ENCODE measurements around the gene FAM171A2. TPM values are rescaled to one million over a fixed set of nuclear protein-coding genes. Genes with fewer than 3 reads are reported as not detected.

FAM171A2 gene
- total RNA-seq, 1 donor from 2014 or later, result 18.1 TPM

- peak; percentile 53 for DNase-seq (ENCODE audit: low spot score)
- peaks cover 19% of the 10 kb centered on the region for H3K27me3 ChIP-seq
- no peak overlapping the region for H3K27ac ChIP-seq
- peaks cover 4% of the 10 kb centered on the region for H3K4me1 ChIP-seq
- H3F3A ChIP-seq (ENCODE audit: low read depth), result peaks cover 25% of the 10 kb centered on the region
- H3K36me3 Mint-ChIP-seq, result peaks cover 4% of the 10 kb centered on the region
- TF ChIP-seq EZH2 (IDR thresholded peaks at IDR 0.05) (no peak), EZH2phosphoT487 (IDR thresholded peaks at IDR 0.05) (no peak)
- TF ChIP-seq, protein P1, sequence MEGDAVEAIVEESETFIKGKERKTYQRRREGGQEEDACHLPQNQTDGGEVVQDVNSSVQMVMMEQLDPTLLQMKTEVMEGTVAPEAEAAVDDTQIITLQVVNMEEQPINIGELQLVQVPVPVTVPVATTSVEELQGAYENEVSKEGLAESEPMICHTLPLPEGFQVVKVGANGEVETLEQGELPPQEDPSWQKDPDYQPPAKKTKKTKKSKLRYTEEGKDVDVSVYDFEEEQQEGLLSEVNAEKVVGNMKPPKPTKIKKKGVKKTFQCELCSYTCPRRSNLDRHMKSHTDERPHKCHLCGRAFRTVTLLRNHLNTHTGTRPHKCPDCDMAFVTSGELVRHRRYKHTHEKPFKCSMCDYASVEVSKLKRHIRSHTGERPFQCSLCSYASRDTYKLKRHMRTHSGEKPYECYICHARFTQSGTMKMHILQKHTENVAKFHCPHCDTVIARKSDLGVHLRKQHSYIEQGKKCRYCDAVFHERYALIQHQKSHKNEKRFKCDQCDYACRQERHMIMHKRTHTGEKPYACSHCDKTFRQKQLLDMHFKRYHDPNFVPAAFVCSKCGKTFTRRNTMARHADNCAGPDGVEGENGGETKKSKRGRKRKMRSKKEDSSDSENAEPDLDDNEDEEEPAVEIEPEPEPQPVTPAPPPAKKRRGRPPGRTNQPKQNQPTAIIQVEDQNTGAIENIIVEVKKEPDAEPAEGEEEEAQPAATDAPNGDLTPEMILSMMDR (IDR thresholded peaks at IDR 0.05), result no peak
- peak overlapping the region; percentile 31 for H3K9ac ChIP-seq
- H3K9me3 ChIP-seq (ENCODE audit: low read depth), result no peaks in the 10 kb centered on the region
- peak overlapping the region; percentile 97 for H3K4me2 ChIP-seq
- H3K27me3 Mint-ChIP-seq (ENCODE audit: insufficient read depth, low read depth), result peaks cover 4% of the 10 kb centered on the region
- H3K36me3 ChIP-seq, result no peaks in the 10 kb centered on the region
- peak overlapping the region; percentile 89 for H3K4me3 Mint-ChIP-seq
- H3K9me3 Mint-ChIP-seq, result no peaks in the 10 kb centered on the region
- peak overlapping the region; percentile 79 for H3K4me3 ChIP-seq
- peaks cover 23% of the 10 kb centered on the region for H3K79me2 ChIP-seq (ENCODE audit: low read depth)
- H2AFZ ChIP-seq (replicated peaks), result no peak overlapping the region
- peaks cover 17% of the 10 kb centered on the region for H4K20me1 ChIP-seq (ENCODE audit: low read depth)
- H3K4me1 Mint-ChIP-seq, result peaks cover 7% of the 10 kb centered on the region
- H3K27ac Mint-ChIP-seq, result no peak overlapping the region
These were observed 39.5 kb downstream of the FAM171A2 start for GRCh38 chr17:44324092-44324570.

DNA sequence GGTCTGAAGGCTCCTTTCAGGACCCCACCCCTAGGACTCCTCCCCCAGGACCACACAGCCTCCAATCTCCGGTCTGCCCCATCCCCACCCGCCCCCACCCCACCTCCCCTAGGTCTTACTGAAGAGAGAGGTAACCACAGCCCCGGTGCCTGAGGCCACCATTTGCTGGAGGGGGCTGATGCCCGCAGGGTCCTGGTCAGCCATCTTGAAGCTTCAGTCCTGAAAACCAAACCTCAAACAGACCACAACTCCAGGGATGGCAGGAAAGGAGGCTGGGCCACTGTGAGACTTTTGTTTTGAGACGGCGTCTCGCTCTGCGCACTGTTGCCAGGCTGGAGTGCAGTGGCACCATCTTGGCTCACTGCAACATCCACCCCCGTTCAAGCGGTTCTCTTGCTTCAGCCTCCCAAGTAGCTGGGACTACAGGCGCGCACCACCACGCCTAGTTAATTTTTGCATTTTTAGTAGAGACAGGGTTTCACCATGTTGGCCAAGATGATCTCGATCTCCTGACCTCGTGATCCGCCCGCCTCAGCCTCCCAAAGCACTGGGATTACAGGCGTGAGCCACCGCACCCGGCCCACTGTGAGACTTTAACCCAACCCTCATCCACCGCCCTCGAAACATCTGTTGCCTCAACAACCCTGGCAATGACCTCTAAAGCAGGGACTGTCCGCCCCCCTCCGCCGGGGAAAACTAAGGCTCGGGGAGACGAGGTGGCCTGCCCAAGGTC lies 40.1 kb downstream of the FAM171A2 start:
- Histone ChIP-seq H3K4me2 (peak overlapping the region; percentile 97), H3F3A (ENCODE audit: low read depth) (peaks cover 21% of the 10 kb centered on the region), H3K4me3 (peak overlapping the region; percentile 79), H4K20me1 (ENCODE audit: low read depth) (peaks cover 19% of the 10 kb centered on the region), H3K9me3 (ENCODE audit: low read depth) (no peaks in the 10 kb centered on the region), H3K79me2 (ENCODE audit: low read depth) (peaks cover 23% of the 10 kb centered on the region), H3K4me1 (peaks cover 4% of the 10 kb centered on the region), H3K9ac (no peak overlapping the region), H3K27me3 (peaks cover 19% of the 10 kb centered on the region), H3K36me3 (no peaks in the 10 kb centered on the region), H3K27ac (no peak overlapping the region), H2AFZ (replicated peaks) (no peak overlapping the region)
- Mint-ChIP-seq H3K4me1 (peaks cover 7% of the 10 kb centered on the region), H3K36me3 (peaks cover 4% of the 10 kb centered on the region), H3K27me3 (ENCODE audit: insufficient read depth, low read depth) (peaks cover 4% of the 10 kb centered on the region), H3K27ac (no peak overlapping the region), H3K4me3 (peak overlapping the region; percentile 89), H3K9me3 (no peaks in the 10 kb centered on the region)
- no peak for TF ChIP-seq EZH2phosphoT487 (IDR thresholded peaks at IDR 0.05)
- DNase-seq (ENCODE audit: low spot score), result no peak

GRCh38 chr17:44322236-44322895 lies 41.3 kb downstream of the FAM171A2 start:
- peaks cover 17% of the 10 kb centered on the region for H3F3A ChIP-seq (ENCODE audit: low read depth)
- H2AFZ ChIP-seq (replicated peaks), result no peak overlapping the region
- no peaks in the 10 kb centered on the region for H3K9me3 ChIP-seq (ENCODE audit: low read depth)
- Mint-ChIP-seq H3K4me1 (peaks cover 7% of the 10 kb centered on the region), H3K36me3 (peaks cover 4% of the 10 kb centered on the region), H3K27ac (no peak overlapping the region), H3K27me3 (ENCODE audit: insufficient read depth, low read depth) (peaks cover 10% of the 10 kb centered on the region), H3K4me3 (peak overlapping the region; percentile 33), H3K9me3 (no peaks in the 10 kb centered on the region)
- peaks cover 21% of the 10 kb centered on the region for H3K27me3 ChIP-seq
- peaks cover 23% of the 10 kb centered on the region for H3K79me2 ChIP-seq (ENCODE audit: low read depth)
- no peak for DNase-seq (ENCODE audit: low spot score)
- H4K20me1 ChIP-seq (ENCODE audit: low read depth), result peaks cover 20% of the 10 kb centered on the region
- TF ChIP-seq EZH2 (IDR thresholded peaks at IDR 0.05) (no peak), EZH2phosphoT487 (IDR thresholded peaks at IDR 0.05) (no peak)
- TF ChIP-seq, protein P1 (IDR thresholded peaks at IDR 0.05), result no peak
- H3K4me2 ChIP-seq, result no peak overlapping the region
- H3K4me3 ChIP-seq, result no peak overlapping the region
- peaks cover 4% of the 10 kb centered on the region for H3K4me1 ChIP-seq
- H3K27ac ChIP-seq, result no peak overlapping the region
- H3K9ac ChIP-seq, result no peak overlapping the region
- no peaks in the 10 kb centered on the region for H3K36me3 ChIP-seq
